ENCODE data around the gene SPAG16. TPM values are rescaled to one million over a fixed set of nuclear protein-coding genes. Genes with fewer than 3 reads are reported as not detected.

Gene SPAG16
- total and polyA plus RNA-seq, 2 of the 13 experiments (the other 11 are each of a cell fraction or from before 2014, with no cell fraction given), result 9.6 to 26.5 TPM

GRCh38 chr2:213281156-213281555 lies 3.1 kb upstream of the SPAG16 start:
- 8% methylated on average over 1 of the region's 1 CpG for WGBS (ENCODE audit: low lambda C conversion rate)
- Histone ChIP-seq H3K4me1 (ENCODE audit: insufficient read depth, low read length) (peaks cover 35% of the 10 kb centered on the region), H3K9me3 (ENCODE audit: low read length) (peaks cover 14% of the 10 kb centered on the region; the same call in 1 of the 2 replicates), H3K27ac (ENCODE audit: extremely low read length, insufficient read depth, low read length) (no peak overlapping the region), H3K9ac (ENCODE audit: insufficient read depth, low read depth, low read length) (no peak overlapping the region), H3K27me3 (ENCODE audit: control insufficient read depth in 1 of 2, insufficient read depth in 2 of 2, low read length in 2 of 2) (no peaks in the 10 kb centered on the region; a peak in 1 of 5 replicates), H3K79me2 (ENCODE audit: insufficient read depth, low read length) (peaks cover 4% of the 10 kb centered on the region), H4K20me1 (ENCODE audit: insufficient read depth, low read length) (no peaks in the 10 kb centered on the region), H3K4me2 (ENCODE audit: low read depth, low read length) (no peak overlapping the region), H3K4me3 (replicated peaks in 1 of 3; ENCODE audit: insufficient read depth in 1 of 3, low read depth in 2 of 3, low read length in 3 of 3) (no peak overlapping the region), H3K36me3 (replicated peaks in 1 of 2; ENCODE audit: control insufficient read depth in 1 of 2, insufficient read depth in 2 of 2, low read length in 2 of 2) (no peaks in the 10 kb centered on the region), H2AFZ (ENCODE audit: low read length) (no peak overlapping the region)
- FAIRE-seq (no peak), ATAC-seq (no peak), DNase-seq (ENCODE audit: low spot score) (no peak)
- POLR2A ChIA-PET, result no interaction called here
- CTCF ChIA-PET (ENCODE audit: low intra/inter-chr PET ratio, low total read pairs), result no interaction called here
- TF ChIP-seq SMYD3 (CRISPR knock-in tag; IDR thresholded peaks at IDR 0.05) (no peak), ZNF337 (CRISPR knock-in tag; IDR thresholded peaks at IDR 0.05; ENCODE audit: borderline replicate concordance, low read depth) (no peak), PCBP2 (optimal IDR thresholded peaks at IDR 0.05; ENCODE audit: low read depth, low read length, poor library complexity, severe bottlenecking) (no peak)
- intact Hi-C loops (cut with micrococcal nuclease; ENCODE audit: unreplicated experiment) (no loop called here), in situ Hi-C loops (cut with HindIII; ENCODE audit: extremely low pct_ligation_motif_present, low pct_unique_long_range_greater_than_20kb) (no loop called here)
- BruUV-seq (replicated peaks), result no TSS peak

GRCh38 chr2:213285404-213285803 lies 1.1 kb downstream of the SPAG16 start:
- peaks cover 4% of the 10 kb centered on the region for H3K79me2 ChIP-seq (ENCODE audit: insufficient read depth, low read length)
- FAIRE-seq (no peak), ATAC-seq (no peak), DNase-seq (ENCODE audit: low spot score) (no peak)
- H3K4me2 ChIP-seq (ENCODE audit: low read depth, low read length), result peak overlapping the region; percentile 88
- 56% methylated on average over 5 of the region's 5 CpGs for WGBS (ENCODE audit: low lambda C conversion rate)
- no peak overlapping the region for H3K27ac ChIP-seq (ENCODE audit: extremely low read length, insufficient read depth, low read length)
- peaks cover 31% of the 10 kb centered on the region for H3K4me1 ChIP-seq (ENCODE audit: insufficient read depth, low read length)
- intact Hi-C loops (cut with micrococcal nuclease; ENCODE audit: unreplicated experiment), result no loop called here
- no peaks in the 10 kb centered on the region; a peak in 1 of 5 replicates for H3K27me3 ChIP-seq (ENCODE audit: control insufficient read depth in 1 of 2, insufficient read depth in 2 of 2, low read length in 2 of 2)
- peak overlapping the region; percentile 76 to 87 (median 83); a peak in 5 of 6 replicates for H3K4me3 ChIP-seq (replicated peaks in 1 of 3; ENCODE audit: insufficient read depth in 1 of 3, low read depth in 2 of 3, low read length in 3 of 3)
- CTCF ChIA-PET (ENCODE audit: low intra/inter-chr PET ratio, low total read pairs), result no interaction called here
- no peaks in the 10 kb centered on the region for H4K20me1 ChIP-seq (ENCODE audit: insufficient read depth, low read length)
- H3K9me3 ChIP-seq (ENCODE audit: low read length), result no peaks in the 10 kb centered on the region
- no peaks in the 10 kb centered on the region for H3K36me3 ChIP-seq (replicated peaks in 1 of 2; ENCODE audit: control insufficient read depth in 1 of 2, insufficient read depth in 2 of 2, low read length in 2 of 2)
- H2AFZ ChIP-seq (ENCODE audit: low read length), result no peak overlapping the region
- in situ Hi-C loops (cut with HindIII; ENCODE audit: extremely low pct_ligation_motif_present, low pct_unique_long_range_greater_than_20kb), result no loop called here
- peak overlapping the region; percentile 80 for H3K9ac ChIP-seq (ENCODE audit: insufficient read depth, low read depth, low read length)
- TF ChIP-seq PAWR (CRISPR knock-in tag; IDR thresholded peaks at IDR 0.05; ENCODE audit: borderline replicate concordance) (no peak), BATF2 (CRISPR knock-in tag; IDR thresholded peaks at IDR 0.05) (no peak), KDM5A (IDR thresholded peaks at IDR 0.05; ENCODE audit: borderline replicate concordance, low read length) (no peak), ZBTB7A (CRISPR knock-in tag; IDR thresholded peaks at IDR 0.05) (no peak), ZNF580 (CRISPR knock-in tag; IDR thresholded peaks at IDR 0.05; ENCODE audit: borderline replicate concordance, low read depth) (no peak), RBFOX2 (IDR thresholded peaks at IDR 0.05; ENCODE audit: low read depth, low read length) (0 out of 2 replicates have a peak, but pooled peaks have one; percentile 7)
- BruUV-seq (replicated peaks), result no TSS peak
- POLR2A ChIA-PET, result no interaction called here
